ENCODE results near the gene PRKD1. TPM values are rescaled to one million over a fixed set of nuclear protein-coding genes. Genes with fewer than 3 reads are reported as not detected.

Gene PRKD1
- total RNA-seq, 2 donors from 2014 or later: not detected

DNA sequence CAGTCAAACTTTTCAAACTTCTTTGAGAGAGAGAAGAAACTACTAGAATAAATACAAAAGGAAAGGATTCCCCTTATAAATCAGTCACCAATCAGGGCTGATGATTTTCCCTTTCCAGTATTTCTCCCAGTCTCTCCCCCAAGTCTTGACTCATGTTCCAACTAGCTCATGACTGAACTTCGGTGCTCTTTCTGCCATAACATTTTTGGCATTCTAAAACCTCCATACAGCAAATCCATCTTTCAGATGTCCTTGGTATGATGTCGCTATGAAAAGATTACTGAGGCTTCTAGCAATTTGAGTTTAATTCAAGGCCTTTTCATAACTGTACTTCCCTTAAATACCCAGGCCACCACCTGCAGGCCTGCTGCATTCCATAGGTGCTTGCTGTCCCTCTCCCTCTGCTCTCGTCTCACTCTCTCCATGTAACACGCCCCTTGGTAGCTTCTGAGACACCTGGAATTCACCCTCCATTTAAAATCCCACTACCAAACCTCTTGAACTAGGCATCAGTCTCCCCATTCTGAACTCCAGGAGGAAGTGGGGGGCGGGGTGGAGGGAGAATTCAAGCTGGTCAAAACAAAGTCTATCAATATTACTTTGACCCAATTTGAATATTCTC lies 2.4 kb downstream of the PRKD1 start:
- Mint-ChIP-seq H3K27ac (no peak overlapping the region), H3K4me1 (peaks cover 5% of the 10 kb centered on the region), H3K4me3 (no peak overlapping the region), H3K27me3 (peaks cover 22% of the 10 kb centered on the region), H3K36me3 (ENCODE audit: low read depth) (peaks cover 5% of the 10 kb centered on the region)
- DNase-seq: no peak
- H3K9me3 ChIP-seq (ENCODE audit: control insufficient read depth, low read length, poor library complexity, severe bottlenecking): no peaks in the 10 kb centered on the region
- no peak for ATAC-seq

GRCh38 chr14:29919845-29920244 lies 7.8 kb downstream of the PRKD1 start:
- Mint-ChIP-seq H3K27me3 (no peaks in the 10 kb centered on the region), H3K4me3 (no peak overlapping the region)
- no peak for DNase-seq

GRCh38 chr14:29918981-29919380 lies 8.7 kb downstream of the PRKD1 start:
- ATAC-seq: no peak
- H3K4me1 Mint-ChIP-seq: no peaks in the 10 kb centered on the region
- no peak for DNase-seq

More at GRCh38 chr14:29919845-29920244, 7.8 kb downstream of the PRKD1 start:
- no peak for ATAC-seq
- Mint-ChIP-seq H3K27ac (no peak overlapping the region), H3K4me1 (no peaks in the 10 kb centered on the region), H3K36me3 (ENCODE audit: low read depth) (no peaks in the 10 kb centered on the region)
- H3K9me3 ChIP-seq (ENCODE audit: control insufficient read depth, low read length, poor library complexity, severe bottlenecking): no peaks in the 10 kb centered on the region

DNA sequence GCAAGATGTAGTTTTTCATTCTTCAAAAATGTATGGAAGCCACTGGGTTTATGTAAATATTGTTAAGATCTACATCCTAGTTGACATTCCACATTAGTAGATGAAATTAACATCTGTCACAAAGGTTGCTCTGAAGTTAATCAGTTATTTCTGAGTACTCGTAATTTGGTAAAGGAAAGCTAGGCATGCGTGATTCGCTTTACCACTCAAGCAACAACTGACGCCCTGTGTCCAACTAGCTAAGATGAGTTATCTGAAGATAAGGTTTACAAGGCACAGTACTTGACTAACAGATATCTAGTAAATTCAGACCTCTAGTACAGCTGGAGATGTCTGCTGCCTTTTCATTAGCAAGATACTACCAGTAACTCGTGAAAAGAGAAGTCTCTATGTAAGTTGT lies 14.1 kb downstream of the PRKD1 start:
- DNase-seq (no peak), ATAC-seq (no peak)
- Mint-ChIP-seq H3K36me3 (ENCODE audit: low read depth) (no peaks in the 10 kb centered on the region), H3K27me3 (no peaks in the 10 kb centered on the region), H3K27ac (no peak overlapping the region), H3K4me1 (no peaks in the 10 kb centered on the region), H3K4me3 (no peak overlapping the region)
- H3K9me3 ChIP-seq (ENCODE audit: control insufficient read depth, low read length, poor library complexity, severe bottlenecking): no peaks in the 10 kb centered on the region

More at GRCh38 chr14:29918981-29919380, 8.7 kb downstream of the PRKD1 start:
- no peaks in the 10 kb centered on the region for H3K9me3 ChIP-seq (ENCODE audit: control insufficient read depth, low read length, poor library complexity, severe bottlenecking)
- no peak overlapping the region for H3K27ac Mint-ChIP-seq
- H3K27me3 Mint-ChIP-seq: no peaks in the 10 kb centered on the region
- H3K36me3 Mint-ChIP-seq (ENCODE audit: low read depth): no peaks in the 10 kb centered on the region
- no peak overlapping the region for H3K4me3 Mint-ChIP-seq

GRCh38 chr14:29911810-29912209 lies 15.8 kb downstream of the PRKD1 start:
- no peak overlapping the region for H3K27ac Mint-ChIP-seq
- H3K36me3 Mint-ChIP-seq (ENCODE audit: low read depth): no peaks in the 10 kb centered on the region
- no peak for DNase-seq
- no peak overlapping the region for H3K4me3 Mint-ChIP-seq
- no peaks in the 10 kb centered on the region for H3K27me3 Mint-ChIP-seq
- H3K4me1 Mint-ChIP-seq: no peaks in the 10 kb centered on the region
- no peaks in the 10 kb centered on the region for H3K9me3 ChIP-seq (ENCODE audit: control insufficient read depth, low read length, poor library complexity, severe bottlenecking)
- ATAC-seq: no peak

DNA sequence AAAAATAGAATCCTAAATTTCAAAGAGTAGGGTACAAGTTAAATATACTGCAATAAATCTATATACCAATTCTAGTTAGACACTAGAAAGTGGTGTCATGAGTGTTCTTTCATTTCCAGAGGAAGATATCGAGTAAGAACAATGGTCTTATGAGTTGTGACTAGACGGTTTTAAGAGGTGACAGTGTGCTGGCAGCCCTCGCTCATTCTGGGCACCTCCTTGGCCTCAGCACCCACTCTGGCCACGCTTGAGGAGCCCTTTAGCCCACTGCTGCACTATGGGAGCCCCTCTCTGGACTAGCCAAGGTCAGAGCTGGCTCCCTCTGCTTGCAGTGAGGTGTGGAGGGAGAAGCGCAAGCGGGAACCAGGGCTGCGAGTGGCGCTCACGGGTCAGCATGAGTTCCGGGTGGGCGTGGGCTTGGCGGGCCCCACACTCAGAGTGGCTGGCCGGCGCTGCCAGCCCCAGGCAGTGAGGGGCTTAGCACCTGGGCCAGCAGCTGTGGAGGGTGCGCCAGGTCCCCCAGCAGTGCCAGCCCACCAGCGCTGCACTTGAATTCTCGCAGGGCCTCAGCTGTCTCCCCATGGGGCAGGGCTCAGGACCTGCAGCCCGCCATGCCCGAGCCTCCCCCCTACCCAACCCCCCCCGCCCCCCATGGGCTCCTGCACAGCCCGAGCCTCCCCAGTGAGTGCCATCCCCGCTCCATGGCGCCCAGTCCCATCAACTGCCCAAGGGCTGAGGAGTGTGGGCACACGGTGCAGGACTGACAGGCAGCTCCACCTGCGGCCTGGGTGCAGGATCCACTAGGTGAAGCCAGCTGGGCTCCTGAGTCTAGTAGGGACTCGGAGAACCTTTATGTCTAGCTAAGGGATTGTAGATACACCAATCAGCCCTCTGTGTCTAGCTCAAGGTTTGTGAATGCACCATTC lies 18.7 kb downstream of the PRKD1 start:
- DNase-seq: no peak
- no peak overlapping the region for H3K4me3 Mint-ChIP-seq
- no peaks in the 10 kb centered on the region for H3K4me1 Mint-ChIP-seq
- H3K9me3 ChIP-seq (ENCODE audit: control insufficient read depth, low read length, poor library complexity, severe bottlenecking): no peaks in the 10 kb centered on the region
- H3K36me3 Mint-ChIP-seq (ENCODE audit: low read depth): no peaks in the 10 kb centered on the region
- no peaks in the 10 kb centered on the region for H3K27me3 Mint-ChIP-seq
- no peak overlapping the region for H3K27ac Mint-ChIP-seq
- no peak for ATAC-seq

DNA sequence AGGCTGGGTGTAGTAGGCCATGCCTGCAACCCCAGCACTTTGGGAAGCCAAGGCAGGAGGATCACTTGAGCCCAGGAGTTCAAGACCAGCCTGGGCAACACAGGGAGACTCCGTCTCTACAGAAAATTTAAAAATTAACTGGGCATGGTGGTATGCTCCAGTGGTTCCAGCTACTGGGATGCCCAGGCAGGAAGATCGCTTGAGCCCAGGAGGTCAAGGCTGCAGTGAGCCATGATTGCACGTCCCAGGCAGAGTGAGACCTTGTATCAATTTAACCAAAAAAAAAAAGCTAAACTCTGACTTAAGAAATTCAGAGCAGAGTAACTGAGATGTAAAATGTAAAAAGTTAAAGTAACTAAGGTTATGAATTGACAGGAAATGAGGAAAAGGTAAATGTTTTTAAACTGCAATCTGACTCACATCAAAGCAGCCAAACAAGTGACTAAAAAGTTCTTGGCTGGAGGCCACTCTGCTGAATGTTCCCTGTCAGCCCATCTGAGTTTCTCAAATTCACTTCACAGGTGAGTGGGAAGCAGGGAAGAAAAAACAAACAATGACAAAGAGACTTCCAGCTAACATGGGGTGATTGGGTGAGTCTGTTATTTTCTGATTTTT lies 21.3 kb downstream of the PRKD1 start:
- Mint-ChIP-seq H3K27me3 (no peaks in the 10 kb centered on the region), H3K4me1 (no peaks in the 10 kb centered on the region), H3K27ac (no peak overlapping the region), H3K4me3 (no peak overlapping the region), H3K36me3 (ENCODE audit: low read depth) (no peaks in the 10 kb centered on the region)
- no peaks in the 10 kb centered on the region for H3K9me3 ChIP-seq (ENCODE audit: control insufficient read depth, low read length, poor library complexity, severe bottlenecking)
- ATAC-seq (no peak), DNase-seq (no peak)

GRCh38 chr14:29905543-29905942 lies 22.1 kb downstream of the PRKD1 start:
- no peaks in the 10 kb centered on the region for H3K9me3 ChIP-seq (ENCODE audit: control insufficient read depth, low read length, poor library complexity, severe bottlenecking)
- H3K4me3 Mint-ChIP-seq: no peak overlapping the region
- H3K4me1 Mint-ChIP-seq: no peaks in the 10 kb centered on the region
- H3K27ac Mint-ChIP-seq: no peak overlapping the region
- no peak for ATAC-seq
- H3K36me3 Mint-ChIP-seq (ENCODE audit: low read depth): no peaks in the 10 kb centered on the region
- DNase-seq: no peak
- H3K27me3 Mint-ChIP-seq: no peaks in the 10 kb centered on the region

DNA sequence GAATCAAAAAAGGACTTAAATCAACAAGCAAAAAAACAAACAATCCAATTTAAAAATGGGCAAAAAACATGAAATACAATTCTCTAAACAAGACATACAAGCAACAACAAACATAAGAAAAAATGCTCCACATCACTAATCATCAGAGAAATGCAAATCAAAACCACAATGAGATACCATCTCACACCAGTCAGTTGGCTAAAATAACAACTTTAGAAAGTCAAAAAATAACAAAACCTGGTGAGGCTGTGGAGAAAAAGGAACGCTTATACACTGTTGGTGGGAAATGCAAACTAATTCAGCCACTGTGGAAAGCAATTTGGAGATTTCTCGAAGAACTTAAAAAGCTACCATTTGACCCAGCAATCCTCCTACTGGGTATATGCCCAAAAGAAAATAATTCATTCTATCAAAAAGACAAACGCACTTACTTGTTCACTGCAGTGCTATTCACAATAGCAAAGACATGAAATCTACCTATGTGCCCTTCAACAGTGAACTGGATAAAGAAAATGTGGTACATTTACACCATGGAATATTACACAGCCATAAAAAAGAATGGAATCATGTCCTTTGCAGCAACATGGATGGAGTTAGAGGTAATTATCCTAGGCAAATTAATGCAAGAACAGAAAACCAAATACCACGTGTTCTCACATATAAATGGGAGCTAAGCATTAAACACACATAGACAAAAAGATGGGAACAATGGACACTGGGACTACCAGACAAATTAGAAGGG lies 26.9 kb downstream of the PRKD1 start:
- Mint-ChIP-seq H3K36me3 (ENCODE audit: low read depth) (no peaks in the 10 kb centered on the region), H3K4me3 (no peak overlapping the region), H3K27ac (no peak overlapping the region), H3K27me3 (no peaks in the 10 kb centered on the region), H3K4me1 (no peaks in the 10 kb centered on the region)
- DNase-seq (no peak), ATAC-seq (no peak)
- no peaks in the 10 kb centered on the region for H3K9me3 ChIP-seq (ENCODE audit: control insufficient read depth, low read length, poor library complexity, severe bottlenecking)

DNA sequence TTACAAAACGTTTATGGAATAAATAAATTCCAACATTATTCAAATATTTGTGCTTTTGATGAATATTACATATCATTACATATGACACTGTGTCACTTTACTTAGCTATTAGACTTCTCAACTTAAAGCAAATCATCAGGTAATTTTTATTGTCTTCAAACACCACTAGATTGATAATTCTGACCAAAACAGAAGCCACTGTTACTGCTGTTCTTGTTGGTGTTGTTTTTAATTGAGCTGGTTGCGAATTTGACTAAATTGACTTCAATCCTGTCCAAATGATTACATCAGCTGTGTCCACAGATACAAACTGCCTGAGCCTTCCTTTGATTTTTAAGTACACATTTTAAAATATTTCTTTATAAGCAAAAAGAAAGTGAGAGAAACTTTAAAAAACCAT lies 29.2 kb downstream of the PRKD1 start:
- H3K9me3 ChIP-seq (ENCODE audit: control insufficient read depth, low read length, poor library complexity, severe bottlenecking): no peaks in the 10 kb centered on the region
- DNase-seq: no peak
- Mint-ChIP-seq H3K27me3 (no peaks in the 10 kb centered on the region), H3K4me1 (no peaks in the 10 kb centered on the region), H3K36me3 (ENCODE audit: low read depth) (no peaks in the 10 kb centered on the region), H3K27ac (no peak overlapping the region), H3K4me3 (no peak overlapping the region)
- ATAC-seq: no peak

GRCh38 chr14:29897181-29897580 lies 30.5 kb downstream of the PRKD1 start:
- H3K9me3 ChIP-seq (ENCODE audit: control insufficient read depth, low read length, poor library complexity, severe bottlenecking): no peaks in the 10 kb centered on the region
- Mint-ChIP-seq H3K36me3 (ENCODE audit: low read depth) (no peaks in the 10 kb centered on the region), H3K4me3 (no peak overlapping the region), H3K4me1 (no peaks in the 10 kb centered on the region), H3K27ac (no peak overlapping the region), H3K27me3 (no peaks in the 10 kb centered on the region)
- no peak for DNase-seq
- no peak for ATAC-seq

DNA sequence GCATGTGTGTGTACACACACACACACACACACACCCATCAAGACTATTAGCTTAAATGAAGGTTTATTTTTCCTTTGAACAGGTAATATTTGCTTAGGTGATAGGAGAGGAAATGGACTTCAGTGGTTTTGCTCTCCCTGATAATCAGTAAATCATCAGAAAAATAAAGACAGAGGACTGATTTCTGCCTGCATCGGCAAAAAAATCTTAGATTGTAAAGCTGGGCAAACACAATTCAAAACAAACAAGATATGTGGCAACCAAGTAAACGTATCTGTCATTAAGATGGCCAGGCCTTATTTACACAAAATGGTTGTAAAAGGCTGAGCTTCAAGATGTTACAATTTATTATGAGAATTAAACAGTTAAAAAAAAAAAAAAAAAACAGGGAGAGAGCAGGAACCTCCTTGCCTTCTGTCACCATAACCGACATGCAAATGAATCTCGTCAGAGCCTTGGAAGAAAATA lies 31.3 kb downstream of the PRKD1 start:
- no peaks in the 10 kb centered on the region for H3K9me3 ChIP-seq (ENCODE audit: control insufficient read depth, low read length, poor library complexity, severe bottlenecking)
- Mint-ChIP-seq H3K36me3 (ENCODE audit: low read depth) (no peaks in the 10 kb centered on the region), H3K4me1 (no peaks in the 10 kb centered on the region), H3K27me3 (no peaks in the 10 kb centered on the region), H3K4me3 (no peak overlapping the region), H3K27ac (no peak overlapping the region)
- DNase-seq (no peak), ATAC-seq (no peak)

DNA sequence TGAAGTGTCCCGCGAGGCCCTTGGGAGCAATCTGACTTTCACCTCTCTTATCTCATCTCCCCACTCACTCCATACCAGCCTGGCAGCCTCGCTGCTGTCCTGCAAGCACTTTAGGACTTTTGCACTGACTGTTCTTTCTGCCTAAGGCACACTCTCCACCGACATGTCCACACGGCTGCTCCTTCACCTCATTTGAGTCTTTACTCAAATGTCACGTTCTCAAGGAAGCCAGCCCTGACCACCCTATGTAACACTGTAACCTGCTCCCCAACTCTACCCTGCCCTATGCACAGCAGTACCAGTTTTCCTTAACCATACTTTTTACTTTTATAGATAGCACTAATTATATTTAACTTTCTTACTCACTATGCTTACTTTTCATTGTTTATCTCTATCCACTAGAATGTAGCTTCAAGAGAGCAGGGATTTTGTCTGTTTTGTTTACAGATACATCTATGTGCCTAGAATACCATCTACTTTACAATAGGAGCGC lies 32.0 kb downstream of the PRKD1 start:
- Mint-ChIP-seq H3K4me3 (no peak overlapping the region), H3K36me3 (ENCODE audit: low read depth) (no peaks in the 10 kb centered on the region), H3K27me3 (no peaks in the 10 kb centered on the region), H3K27ac (no peak overlapping the region), H3K4me1 (no peaks in the 10 kb centered on the region)
- H3K9me3 ChIP-seq (ENCODE audit: control insufficient read depth, low read length, poor library complexity, severe bottlenecking): no peaks in the 10 kb centered on the region
- ATAC-seq (no peak), DNase-seq (no peak)

All from T-helper 17 cell (primary cell).